HG03520 (cell line): ENCODE measurements around the gene TMEM14B.
A peak's percentile ranks its signal among the peaks of the same experiment; 100 is the strongest.
"Not testable (repeated sequence)": the region's sequence is repeated elsewhere in the genome, so short reads cannot be mapped to it uniquely, and the experiment has no call there.

ENCODE experiments used
- ATAC-seq: cut with Tn5 transposase; IDR thresholded peaks from one replicate; pipeline ENCODE4 v1.9.1; 2021; ENCODE audit warnings: mild to moderate bottlenecking, moderate library complexity; ENCODE audit not compliant: unreplicated experiment

The TMEM14B gene

DNA sequence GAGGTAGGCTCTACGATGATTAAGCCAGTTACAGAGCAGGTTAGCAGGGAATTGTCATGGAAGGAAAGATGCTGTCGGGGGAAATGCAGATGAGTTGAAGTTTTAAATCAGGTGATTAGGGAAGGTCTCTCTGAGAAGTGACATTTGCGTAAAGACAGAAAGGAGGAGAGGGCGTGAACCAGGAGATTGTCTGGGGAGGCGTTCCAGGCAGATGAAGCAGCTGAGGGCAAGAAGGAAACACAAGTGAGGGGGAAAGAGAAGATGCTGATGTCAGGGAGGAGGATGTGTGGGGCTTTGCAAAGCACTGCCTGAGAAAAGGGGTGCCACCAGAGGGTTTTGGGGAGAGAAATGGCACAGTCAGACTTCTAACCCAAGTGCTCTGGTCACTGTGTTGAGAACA is 2.5 kb upstream of the TMEM14B start:
- ATAC-seq = no peak

DNA sequence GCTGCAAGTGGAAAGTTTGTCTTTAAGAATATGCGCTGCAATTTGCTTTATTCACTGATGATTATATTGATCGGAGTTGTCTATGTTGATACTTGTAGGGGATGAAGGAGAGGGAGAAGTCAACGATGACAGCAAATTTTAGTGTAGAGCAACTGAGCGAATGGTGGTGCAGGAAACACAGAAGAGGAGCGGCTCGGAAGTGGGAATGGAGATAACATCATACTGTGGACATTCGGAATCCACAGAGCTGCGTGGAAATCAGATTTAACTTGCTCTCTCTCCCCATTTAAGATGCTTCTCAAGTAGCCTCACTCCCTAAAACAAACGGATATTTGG is 722 bp upstream of the TMEM14B start:
- ATAC-seq = no peak

DNA sequence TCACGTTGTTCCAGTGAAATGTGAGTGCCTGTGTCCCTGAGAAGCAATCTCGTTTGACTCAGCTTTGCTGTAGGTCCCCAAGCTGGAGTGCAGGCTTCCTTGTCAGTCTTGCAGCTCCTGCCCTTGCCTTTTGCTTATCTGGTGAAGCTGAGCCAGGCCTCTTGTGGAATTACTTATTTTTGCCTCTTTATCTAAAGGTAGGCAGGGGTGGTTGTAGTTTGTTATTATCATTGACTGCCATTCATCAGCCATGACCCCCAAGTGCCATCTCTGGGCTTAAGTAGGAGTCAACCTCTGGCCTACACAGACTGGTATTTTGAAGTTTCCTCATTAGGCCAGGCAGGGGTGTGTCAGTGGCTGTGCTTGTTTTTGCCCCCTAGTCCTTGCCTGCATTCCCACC is 2.1 kb downstream of the TMEM14B start:
- ATAC-seq = no peak

- ATAC-seq = not testable (repeated sequence)
These were observed 3.0 kb downstream of the TMEM14B start for GRCh38 chr6:10750568-10750967.

- ATAC-seq = not testable (repeated sequence)
These were observed 4.2 kb downstream of the TMEM14B start for GRCh38 chr6:10751757-10752156.

GRCh38 chr6:10756085-10756484 is 8.5 kb downstream of the TMEM14B start:
- no peak for ATAC-seq

DNA sequence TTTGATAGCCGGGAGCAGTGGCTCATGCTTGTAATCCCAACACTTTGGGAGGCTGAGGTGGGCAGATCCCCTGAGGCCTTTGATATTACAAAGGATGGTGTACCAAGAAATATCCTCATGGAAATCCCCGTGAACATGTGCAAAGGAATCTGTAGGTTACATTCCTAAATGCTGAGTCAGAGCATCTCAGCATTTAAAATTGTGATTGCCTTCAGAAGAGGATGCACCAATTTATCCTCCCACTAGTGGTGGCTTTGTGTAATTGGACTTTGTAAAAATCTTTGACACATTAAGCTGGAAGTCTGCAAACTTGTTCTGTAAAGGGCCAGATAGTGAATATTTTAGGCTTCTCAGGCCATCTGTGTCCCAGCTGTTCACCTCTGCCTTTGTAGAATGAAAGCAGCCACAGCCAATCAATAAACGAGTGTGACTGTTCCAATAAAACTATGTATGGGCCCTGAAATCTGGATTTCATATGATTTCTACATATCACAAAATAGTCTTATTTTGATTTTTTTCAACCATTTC is 11.8 kb downstream of the TMEM14B start:
- no peak for ATAC-seq

DNA sequence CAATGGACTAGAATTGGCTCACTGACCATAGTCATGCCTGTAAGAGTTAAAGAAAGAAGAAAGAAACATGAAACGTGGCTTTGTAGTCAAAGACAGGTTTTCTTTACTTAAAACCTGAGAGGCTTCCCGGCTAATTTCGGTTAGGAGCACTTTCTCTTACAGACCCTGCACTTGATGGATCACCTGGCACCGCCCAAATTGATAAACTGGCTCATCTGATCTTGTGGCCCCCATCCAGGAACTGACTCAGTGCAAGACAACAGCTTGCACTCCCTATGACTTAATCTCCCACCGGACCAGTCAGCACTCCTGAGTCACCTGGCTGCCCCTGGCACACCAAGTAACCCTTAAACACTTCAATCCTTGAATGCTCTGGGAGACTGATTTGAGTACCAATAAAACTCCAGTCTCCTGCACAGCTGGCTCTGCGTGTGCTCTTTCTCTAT is 12.3 kb downstream of the TMEM14B start:
- ATAC-seq = no peak

DNA sequence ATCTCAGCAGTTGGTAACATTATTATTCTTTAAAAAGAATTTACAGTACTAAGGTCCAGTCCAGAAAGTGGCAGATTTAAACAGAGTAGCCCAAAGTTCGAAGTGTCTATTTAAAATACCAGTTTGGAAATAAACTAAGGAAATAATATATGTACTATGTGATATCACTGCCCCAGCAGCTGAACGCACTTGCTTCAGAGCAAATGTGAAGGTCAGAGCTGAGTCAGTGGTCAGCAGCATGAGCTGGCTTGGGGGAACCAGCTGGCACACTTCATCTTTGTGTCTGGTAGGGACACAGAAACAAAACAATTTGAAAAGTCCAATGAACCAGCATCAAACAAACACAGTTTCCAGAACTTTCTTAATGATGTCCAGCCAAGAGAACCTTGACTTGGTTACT is 15.4 kb downstream of the TMEM14B start:
- no peak for ATAC-seq

DNA sequence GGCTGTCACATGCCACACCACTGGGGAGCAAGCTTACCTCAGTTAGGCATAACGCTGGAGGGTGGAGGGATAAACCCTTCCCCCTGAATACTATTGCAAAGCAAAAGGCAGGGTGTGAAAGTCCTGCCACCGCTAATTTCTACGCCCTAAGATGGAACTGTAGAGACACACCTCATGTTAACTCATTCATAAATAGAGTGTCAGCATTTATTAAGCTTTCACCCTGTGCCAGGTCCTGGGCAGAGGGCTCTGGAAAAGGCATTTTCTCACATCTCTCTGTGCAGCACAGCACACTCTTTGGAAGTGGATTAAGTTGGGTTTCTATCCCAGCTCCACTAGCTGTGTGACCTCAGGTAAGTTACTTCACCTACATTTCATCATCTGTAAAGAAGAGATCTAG is 21.8 kb downstream of the TMEM14B start:
- no peak for ATAC-seq

DNA sequence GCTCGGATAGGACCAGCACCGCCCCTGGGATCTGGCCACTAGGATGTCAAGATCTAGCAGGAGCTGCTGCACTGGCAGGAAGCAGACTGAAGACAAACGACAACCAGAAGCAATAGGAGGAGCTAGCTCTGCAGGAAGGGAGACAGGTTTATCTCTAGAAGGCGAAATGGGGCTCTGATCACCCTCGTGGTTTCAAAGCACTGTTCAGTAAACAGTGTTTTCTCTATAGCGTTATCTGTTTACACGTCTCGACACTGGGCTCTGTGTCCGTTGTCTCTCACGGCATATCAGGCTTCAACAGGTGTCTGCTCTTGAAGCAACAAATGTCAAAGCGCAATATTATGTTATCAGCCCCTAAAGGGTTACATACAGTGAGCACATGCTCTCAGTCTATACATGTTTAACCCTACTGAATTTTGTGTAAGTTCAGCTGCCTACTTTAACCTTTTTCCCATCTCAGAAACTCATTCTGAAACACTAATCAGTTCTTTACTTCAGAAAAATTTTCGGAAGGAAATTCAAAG is 23.8 kb downstream of the TMEM14B start:
- ATAC-seq = no peak

DNA sequence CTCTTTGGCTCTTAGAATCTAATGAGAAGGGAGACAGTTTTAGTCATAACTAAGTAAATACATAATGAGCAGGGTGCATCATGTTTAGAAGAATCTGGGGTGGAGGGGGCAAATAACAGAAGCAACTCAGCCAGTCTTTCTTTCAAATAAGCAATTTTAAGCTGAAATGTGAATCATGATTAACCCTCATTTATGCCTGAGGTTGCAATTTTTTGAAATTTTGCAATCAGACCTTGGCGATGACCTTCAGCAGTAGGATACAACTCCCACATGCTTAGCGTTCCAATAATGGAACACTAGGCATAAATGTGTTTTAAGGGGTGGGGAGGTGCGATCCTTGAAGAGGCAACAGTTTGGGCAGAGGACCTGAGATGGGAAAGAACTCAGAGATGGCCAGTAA is 30.6 kb downstream of the TMEM14B start:
- ATAC-seq = no peak

- ATAC-seq = no peak
These were observed 31.5 kb downstream of the TMEM14B start for GRCh38 chr6:10779076-10779475.

GRCh38 chr6:10791673-10792072 is 44.1 kb downstream of the TMEM14B start:
- no peak for ATAC-seq

DNA sequence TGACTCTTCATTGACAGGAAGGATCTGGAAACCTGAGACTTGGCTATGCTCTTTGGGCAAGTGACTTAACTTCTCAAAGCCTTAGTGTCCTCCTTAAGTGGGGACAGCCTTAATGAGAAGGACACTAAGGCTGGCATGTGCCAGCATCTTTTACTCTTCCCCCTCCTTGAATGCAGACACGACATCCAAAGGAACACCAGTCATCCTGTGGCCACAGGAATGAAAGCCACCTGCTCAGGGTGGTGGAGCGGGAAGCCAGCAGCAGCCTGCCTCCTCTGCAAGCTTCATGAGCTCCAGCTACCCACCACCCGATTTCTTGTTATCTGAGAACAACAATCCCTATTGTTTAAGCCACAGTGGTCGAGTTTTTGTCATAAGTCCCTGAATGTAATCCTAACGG is 44.5 kb downstream of the TMEM14B start:
- ATAC-seq = no peak

GRCh38 chr6:10793035-10793434 is 45.4 kb downstream of the TMEM14B start:
- no peak for ATAC-seq

DNA sequence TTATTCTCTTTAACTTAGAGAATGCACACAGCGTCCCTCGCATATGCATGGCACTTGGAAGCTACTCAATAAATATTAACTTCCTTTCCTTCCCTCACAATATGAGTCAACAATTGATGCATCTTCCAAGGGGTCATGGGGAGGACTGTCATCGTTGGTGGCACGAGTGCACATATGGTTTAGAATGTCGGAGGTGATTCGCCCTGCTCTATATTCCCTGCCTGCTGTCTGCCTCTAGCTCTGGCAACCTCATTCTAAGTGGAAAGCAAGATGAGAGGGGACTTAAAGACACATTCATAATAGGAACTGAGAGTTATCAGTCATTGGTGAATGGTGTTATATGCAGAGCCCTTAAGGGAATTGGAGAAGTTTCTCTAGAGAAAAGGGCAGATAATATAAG is 46.1 kb downstream of the TMEM14B start:
- ATAC-seq = no peak

DNA sequence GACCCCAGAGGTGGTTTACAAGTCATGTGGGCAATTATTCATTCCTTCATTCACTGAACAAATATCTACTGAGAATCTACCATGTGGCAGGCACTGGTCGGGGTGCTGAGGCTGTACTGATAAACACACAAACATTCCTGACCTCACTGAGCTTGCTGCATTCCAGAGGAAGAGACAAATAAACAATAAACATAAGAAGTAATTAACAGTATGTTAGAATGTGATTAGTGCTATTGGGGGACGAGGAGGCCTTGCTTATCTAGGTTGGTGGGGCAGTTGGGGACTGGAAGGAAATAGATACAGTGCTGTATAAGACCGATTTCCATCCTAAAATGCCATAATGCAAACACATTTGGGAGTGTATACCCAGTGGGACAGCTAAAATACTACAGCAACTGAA is 46.6 kb downstream of the TMEM14B start:
- no peak for ATAC-seq

GRCh38 chr6:10800810-10801209 is 53.2 kb downstream of the TMEM14B start:
- ATAC-seq = no peak

- peak; percentile 95 for ATAC-seq
These were observed 53.7 kb downstream of the TMEM14B start for GRCh38 chr6:10801224-10801848.
